GM18511 (cell line): ENCODE results near the gene LRRC25.
A peak's percentile ranks its signal among the peaks of the same experiment; 100 is the strongest.
"Not testable (repeated sequence)": the region's sequence is repeated elsewhere in the genome, so short reads cannot be mapped to it uniquely, and the experiment has no call there.

Source experiments
- ATAC-seq: cut with Tn5 transposase; IDR thresholded peaks from one replicate; pipeline ENCODE4 v1.9.1; 2021; ENCODE audit warnings: mild to moderate bottlenecking, moderate library complexity; ENCODE audit not compliant: unreplicated experiment

The LRRC25 gene

GRCh38 chr19:18384775-18385174 is 12.6 kb downstream of the LRRC25 start:
- ATAC-seq = no peak

- not testable (repeated sequence) for ATAC-seq
Observed at GRCh38 chr19:18383622-18384021, 13.8 kb downstream of the LRRC25 start.

DNA sequence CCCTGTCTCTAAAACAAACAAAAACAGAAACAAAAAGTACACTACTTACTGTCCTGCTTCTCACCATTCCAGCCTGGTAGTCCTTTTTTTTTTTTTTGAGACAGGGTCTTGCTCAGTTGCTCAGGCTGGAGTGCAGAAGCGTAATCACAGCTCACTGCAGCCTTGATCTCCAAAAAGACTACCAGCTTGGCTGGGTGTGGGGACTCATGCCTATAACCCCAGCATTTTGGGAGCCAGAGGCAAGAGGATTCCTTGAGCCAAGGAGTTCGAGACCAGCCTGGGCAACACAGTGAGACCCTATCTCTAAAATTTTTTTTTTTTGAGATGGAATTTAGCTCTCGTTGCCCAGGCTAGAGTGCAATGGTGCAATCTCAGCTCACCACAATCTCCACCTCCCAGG is 16.6 kb downstream of the LRRC25 start:
- ATAC-seq = no peak

DNA sequence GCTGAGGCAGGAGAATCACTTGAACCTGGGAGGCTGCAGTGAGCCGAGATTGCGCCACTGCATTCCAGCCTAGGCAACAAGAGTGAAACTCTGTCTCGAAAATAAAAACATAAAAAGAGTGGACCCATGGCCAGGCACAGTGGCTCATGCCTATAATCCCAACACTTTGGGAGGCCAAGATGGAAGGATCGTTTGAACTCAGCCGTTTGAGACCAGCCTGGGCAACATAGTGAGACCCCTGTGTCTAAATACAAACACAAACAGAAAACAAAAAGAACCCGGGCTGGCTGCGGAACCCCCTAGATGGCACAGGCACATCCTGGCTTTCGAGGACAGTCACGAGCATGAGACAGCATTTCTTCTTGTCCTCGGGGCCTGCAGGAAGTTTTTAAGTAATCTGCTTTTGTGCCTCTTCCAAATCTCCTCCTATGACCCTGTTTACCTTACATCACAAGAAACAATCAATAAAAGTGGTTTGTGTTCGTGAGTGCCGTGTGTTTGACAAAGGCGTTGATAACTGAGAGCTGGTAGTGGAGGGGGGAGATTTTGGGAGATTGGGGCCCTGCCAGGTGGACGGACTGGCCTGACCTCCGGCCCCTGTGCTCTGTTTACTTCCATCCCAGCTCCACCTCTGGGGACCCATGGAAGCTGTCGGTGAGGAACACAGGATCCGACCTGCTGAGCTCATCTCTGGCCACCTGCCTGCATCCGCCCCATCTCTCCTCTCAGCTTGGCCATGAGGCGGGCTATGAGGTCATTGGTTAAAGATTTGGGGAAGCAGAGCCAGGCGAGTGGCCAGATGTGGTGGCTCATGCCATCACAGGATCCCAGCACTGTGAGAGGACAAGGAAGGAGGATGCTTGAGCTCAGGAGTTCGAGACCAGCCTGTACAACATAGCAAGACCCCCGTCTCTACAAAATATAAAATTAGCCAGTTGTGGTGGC is 17.3 kb downstream of the LRRC25 start:
- ATAC-seq = no peak

DNA sequence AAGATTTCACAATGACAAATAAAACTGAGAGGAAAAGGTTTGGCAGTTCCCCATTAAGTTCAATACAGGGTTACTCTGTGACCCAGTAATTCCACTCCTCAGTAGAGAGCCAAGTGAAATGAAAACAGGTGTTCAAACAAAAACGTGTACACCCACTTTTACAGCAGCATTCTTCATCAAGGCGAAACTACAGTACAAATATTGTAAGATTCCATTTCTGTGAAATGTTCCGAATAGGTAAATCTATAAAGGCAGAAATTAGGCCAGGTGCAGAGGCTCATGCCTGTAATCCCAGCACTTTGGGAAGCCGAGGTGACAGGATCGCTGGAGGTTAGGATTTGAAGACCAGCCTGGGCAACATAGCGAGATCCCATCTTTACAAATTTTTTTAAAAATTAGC is 20.4 kb downstream of the LRRC25 start:
- no peak for ATAC-seq

- ATAC-seq = peak; percentile 88
Observed at GRCh38 chr19:18373892-18374629, 23.4 kb downstream of the LRRC25 start.

- ATAC-seq = no peak
Observed at GRCh38 chr19:18373407-18373891, 24.0 kb downstream of the LRRC25 start.

GRCh38 chr19:18368504-18369222 is 28.8 kb downstream of the LRRC25 start:
- no peak for ATAC-seq

DNA sequence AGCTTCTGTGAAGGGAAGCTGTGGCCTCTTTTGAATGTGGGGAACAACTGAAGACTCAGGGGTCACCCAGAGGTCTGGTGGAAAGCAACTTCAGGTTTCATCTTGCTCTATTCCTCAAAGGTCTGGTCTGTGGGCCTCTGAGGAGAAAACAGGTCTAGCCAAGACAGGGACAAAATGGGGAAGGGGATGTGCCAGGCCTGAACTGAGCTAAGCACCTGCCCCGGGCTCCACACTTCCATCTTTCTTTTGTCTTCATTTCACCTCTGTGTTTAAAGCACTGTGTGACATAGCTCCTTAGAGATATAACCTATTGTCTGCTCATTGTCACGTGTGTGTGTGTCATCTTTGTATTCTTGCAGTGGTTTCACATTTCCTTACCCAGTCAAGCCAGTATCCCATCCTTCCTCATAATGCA is 31.4 kb downstream of the LRRC25 start:
- ATAC-seq = no peak

- no peak for ATAC-seq
Observed at GRCh38 chr19:18364826-18365528, 32.4 kb downstream of the LRRC25 start.

- ATAC-seq = not testable (repeated sequence)
Observed at GRCh38 chr19:18364277-18364825, 33.1 kb downstream of the LRRC25 start.

DNA sequence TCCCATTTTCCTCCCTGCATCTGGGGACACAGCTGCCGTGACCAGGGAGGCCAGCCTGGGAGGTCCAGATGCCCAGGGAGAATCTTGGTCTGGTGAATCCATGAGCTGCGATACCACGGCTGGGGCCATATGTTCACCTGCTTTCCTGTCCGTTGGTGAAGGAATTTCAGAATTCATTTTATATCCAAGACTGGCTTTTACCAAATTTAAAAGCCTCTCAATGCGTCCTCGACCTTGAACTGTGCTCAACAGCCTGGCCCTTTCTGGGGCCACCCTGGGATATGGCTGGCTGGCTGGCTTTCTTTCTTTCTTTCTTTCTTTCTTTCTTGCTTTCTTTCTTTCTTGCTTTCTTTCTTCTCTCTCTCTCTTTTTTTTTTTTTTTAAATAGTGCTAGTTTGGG is 33.6 kb downstream of the LRRC25 start:
- ATAC-seq = no peak

DNA sequence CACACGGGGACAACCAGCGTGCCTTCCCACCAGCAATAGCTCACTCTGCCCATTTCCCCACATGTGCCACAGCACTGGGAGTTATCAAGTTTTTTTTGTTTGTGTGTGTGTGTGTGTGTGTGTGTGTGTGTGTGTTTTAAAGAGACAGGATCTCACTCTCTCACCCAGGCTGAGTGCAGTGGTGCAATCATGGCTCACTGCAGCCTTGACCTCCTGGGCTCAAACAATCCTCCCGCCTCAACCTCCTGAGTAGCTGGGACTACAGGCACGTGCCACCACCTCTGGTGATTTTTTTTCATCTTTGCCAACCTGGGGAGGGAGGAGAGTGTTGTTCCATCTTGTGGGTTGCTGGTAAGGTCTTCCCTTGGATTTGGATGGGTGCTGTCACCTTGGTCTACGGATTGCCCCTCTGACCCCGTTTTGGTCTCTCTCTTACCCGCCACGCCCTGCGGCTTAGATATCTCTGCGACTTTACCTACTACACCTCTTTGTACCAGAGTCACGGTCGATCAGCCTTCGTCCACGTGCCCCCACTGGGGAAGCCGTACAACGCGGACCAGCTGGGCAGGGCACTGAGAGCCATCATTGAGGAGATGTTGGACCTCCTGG is 34.4 kb downstream of the LRRC25 start:
- ATAC-seq = no peak

GRCh38 chr19:18361646-18362045 is 35.8 kb downstream of the LRRC25 start:
- no peak for ATAC-seq

GRCh38 chr19:18357041-18357440 is 40.4 kb downstream of the LRRC25 start:
- ATAC-seq = no peak

- not testable (repeated sequence) for ATAC-seq
Observed at GRCh38 chr19:18354743-18355142, 42.7 kb downstream of the LRRC25 start.

GRCh38 chr19:18353378-18354005 is 43.9 kb downstream of the LRRC25 start:
- no peak for ATAC-seq

- ATAC-seq = no peak
Observed at GRCh38 chr19:18351544-18351943, 45.9 kb downstream of the LRRC25 start.

GRCh38 chr19:18350490-18350889 is 46.9 kb downstream of the LRRC25 start:
- ATAC-seq = no peak
